CD8-positive, alpha-beta memory T cell (primary cell): Measurements from ENCODE around the gene PRMT7. TPM values are rescaled to one million over a fixed set of nuclear protein-coding genes. Genes with fewer than 3 reads are reported as not detected.

ENCODE experiments used
- CTCF ChIA-PET: fragments of 350-600 bp; sonication (Branson Sonifier 250); formaldehyde crosslinking; loops from one replicate; lab custom pipeline; 2021; ENCODE audit warnings: antibody characterized with exemption; lab: Charles Lee
- POLR2A ChIA-PET: fragments of 350-600 bp; sonication (Branson Sonifier 250); formaldehyde crosslinking; loops from one replicate; lab custom pipeline; 2021; ENCODE audit warnings: antibody characterized with exemption; lab: Charles Lee
- DNase-seq, 5 donors: peaks; one replicate each; pipeline versions ENCODE4 v3.0.0 to v3.0.0-alpha.2; 2020 to 2022; ENCODE audit warnings: mixed read lengths in 1 of 5
- H3K27ac ChIP-seq: one replicate; pipeline ENCODE4 v1.7.0; 2013; ENCODE audit warnings: low read depth, mild to moderate bottlenecking, low read length, moderate library complexity
- H3K27me3 ChIP-seq: 2 replicates; pipeline ENCODE4 v1.7.0; 2013; ENCODE audit warnings: low read length, mild to moderate bottlenecking; ENCODE audit not compliant: insufficient read depth, poor library complexity, severe bottlenecking
- H3K36me3 ChIP-seq: 2 replicates; pipeline ENCODE4 v1.7.0; 2013; ENCODE audit warnings: mild to moderate bottlenecking, low read length, moderate library complexity; ENCODE audit not compliant: insufficient read depth
- H3K4me1 ChIP-seq: 2 replicates; pipeline ENCODE4 v1.7.0; 2013; ENCODE audit warnings: mild to moderate bottlenecking, low read length, moderate library complexity; ENCODE audit not compliant: insufficient read depth
- H3K4me3 ChIP-seq: 2 replicates; pipeline ENCODE4 v1.7.0; 2013; ENCODE audit warnings: mild to moderate bottlenecking, low read length
- H3K9me3 ChIP-seq: 2 replicates; pipeline ENCODE4 v1.7.0; 2013; ENCODE audit warnings: mild to moderate bottlenecking, low read length
- H3K27ac Mint-ChIP-seq, 8 donors: one replicate each; pipeline ENCODE4 v1.8.0; 2020 to 2021; ENCODE audit warnings: mixed read lengths in 8 of 8, mild to moderate bottlenecking in 6 of 8, inconsistent platforms in 3 of 8, moderate library complexity in 3 of 8
- H3K27me3 Mint-ChIP-seq, 2 donors: one replicate each; pipeline ENCODE4 v1.8.0; 2020 to 2021; ENCODE audit warnings: mixed read lengths in 2 of 2, mild to moderate bottlenecking in 1 of 2, moderate library complexity in 1 of 2
- H3K36me3 Mint-ChIP-seq, 3 donors: one replicate each; pipeline ENCODE4 v1.8.0; 2020 to 2021; ENCODE audit warnings: mixed read lengths in 3 of 3, inconsistent platforms in 1 of 3, mild to moderate bottlenecking in 1 of 3
- H3K4me1 Mint-ChIP-seq, 3 donors: one replicate each; pipeline ENCODE4 v1.8.0; 2020 to 2021; ENCODE audit warnings: mixed read lengths in 3 of 3, inconsistent platforms in 1 of 3, mild to moderate bottlenecking in 1 of 3
- H3K4me3 Mint-ChIP-seq, 7 donors: one replicate each; pipeline ENCODE4 v1.8.0; 2020 to 2021; ENCODE audit warnings: mixed read lengths in 7 of 7, mild to moderate bottlenecking in 6 of 7, moderate library complexity in 4 of 7, inconsistent platforms in 2 of 7
- H3K9me3 Mint-ChIP-seq, 5 donors: one replicate each; pipeline ENCODE4 v1.8.0; 2020 to 2022; ENCODE audit warnings: mixed read lengths in 5 of 5, mild to moderate bottlenecking in 3 of 5, moderate library complexity in 2 of 5, inconsistent platforms in 1 of 5
- polyA plus RNA-seq: library from polyadenylated mRNA; unstranded; fragments of 300-500 nt; fragmentation: Illumina TruSeq; gene quantifications from one replicate; pipeline ENCODE4 v1.2.3, GENCODE V29; 2021
- total RNA-seq, 2 experiments: library from RNA; stranded (reverse); gene quantifications; one replicate each; pipeline ENCODE4 v1.2.3, GENCODE V29; 2021

The PRMT7 gene
- total and polyA plus RNA-seq, 3 experiments from 2014 or later = 41.8 to 67.5 (median 61.1) TPM

DNA sequence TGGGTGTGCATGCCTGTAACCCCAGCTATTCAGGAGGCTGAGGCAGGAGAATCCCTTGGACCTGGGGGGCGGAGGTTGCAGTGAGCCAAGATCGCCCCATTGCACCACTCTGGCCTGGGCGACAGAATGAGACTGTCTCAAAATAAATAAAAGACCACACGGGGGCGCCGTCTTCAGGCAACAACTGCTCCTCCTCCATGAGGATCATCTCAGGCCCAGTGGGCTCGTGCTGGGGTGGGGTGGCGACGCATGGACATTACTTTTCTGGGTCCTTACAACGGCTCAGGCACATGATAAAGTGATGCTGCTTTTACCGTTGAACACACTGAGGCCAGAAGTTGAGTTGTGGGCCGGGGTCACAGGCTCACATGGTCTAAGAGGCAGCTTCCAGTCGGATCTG, 56.2 kb downstream of the PRMT7 start:
- peak overlapping the region in 2 of 8 donors; percentile 43 to 45 for H3K27ac Mint-ChIP-seq
- H3K36me3 ChIP-seq = no peaks in the 10 kb centered on the region
- H3K9me3 ChIP-seq = no peaks in the 10 kb centered on the region
- peaks cover 4% of the 10 kb centered on the region for H3K27me3 ChIP-seq
- H3K4me1 Mint-ChIP-seq = peaks cover 38 to 51% (median 41%) of the 10 kb centered on the region in 3 donors
- peak in 3 of 5 donors; percentile 14 to 39 (median 29) for DNase-seq
- H3K4me1 ChIP-seq = peaks cover 39% of the 10 kb centered on the region
- no peaks in the 10 kb centered on the region for H3K9me3 Mint-ChIP-seq
- H3K36me3 Mint-ChIP-seq = no peaks in the 10 kb centered on the region
- H3K27me3 Mint-ChIP-seq = peaks cover 0 to 10% of the 10 kb centered on the region in 2 donors
- POLR2A ChIA-PET = interaction anchor here (0.6 kb wide), 1 partner anchor 51 kb away, joined by 3 read pairs; no protein-coding TSS in a partner anchor
- H3K4me3 Mint-ChIP-seq = peak overlapping the region in 2 of 7 donors; percentile 36 to 37
- no peak overlapping the region for H3K4me3 ChIP-seq
- H3K27ac ChIP-seq = no peak overlapping the region
- CTCF ChIA-PET = interaction anchor here (1.1 to 2.9 kb wide), 2 partner anchors 30 to 103 kb away, joined by 3 to 9 read pairs; partner anchors contain the start of gene SLC7A6

DNA sequence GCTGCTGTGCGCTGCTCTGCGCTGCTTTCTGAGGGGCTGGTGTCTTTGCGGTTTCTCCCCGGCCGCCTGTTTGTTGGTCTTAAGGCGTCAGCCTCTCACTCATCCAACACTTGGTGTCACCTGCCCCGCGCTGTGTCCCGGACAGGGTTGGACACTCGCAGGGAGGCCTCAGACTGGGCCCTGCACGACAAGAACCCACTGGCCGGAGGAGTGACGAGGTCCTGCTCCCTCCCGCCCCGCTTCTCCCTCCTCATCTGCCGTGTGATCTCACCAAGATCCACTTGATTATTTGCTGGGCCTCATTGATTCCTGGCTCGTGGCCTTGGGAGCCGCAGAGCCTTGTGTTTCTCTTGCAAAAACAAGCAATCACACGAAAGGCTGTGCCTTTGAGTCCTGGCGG, 56.6 kb downstream of the PRMT7 start:
- POLR2A ChIA-PET = interaction anchor here (0.6 kb wide), 1 partner anchor 50 kb away, joined by 3 read pairs; no protein-coding TSS in a partner anchor

DNA sequence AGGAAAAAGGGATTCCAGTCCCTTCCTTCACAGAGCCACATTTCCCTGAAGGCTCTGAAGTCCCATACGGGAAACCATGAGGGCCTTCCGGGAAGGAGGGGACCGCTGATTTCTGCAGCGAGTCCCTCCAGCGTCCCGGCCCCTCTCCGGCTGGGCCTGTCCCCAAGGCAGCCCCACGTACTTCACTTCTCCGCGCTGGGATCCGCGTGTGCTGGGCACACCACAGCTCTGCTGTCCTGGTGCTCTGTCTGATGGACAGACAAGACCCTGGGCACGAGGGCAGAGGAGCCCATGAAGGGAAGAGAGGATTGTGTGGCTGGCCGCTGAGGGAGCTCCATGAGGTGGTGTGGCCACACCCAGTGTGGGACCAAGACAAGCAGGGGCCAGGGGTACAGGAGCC, 57.1 kb downstream of the PRMT7 start:
- Histone ChIP-seq H3K27ac (no peak overlapping the region), H3K9me3 (no peaks in the 10 kb centered on the region), H3K27me3 (peaks cover 4% of the 10 kb centered on the region), H3K4me3 (no peak overlapping the region), H3K4me1 (peaks cover 39% of the 10 kb centered on the region), H3K36me3 (no peaks in the 10 kb centered on the region)
- no peak for DNase-seq
- Mint-ChIP-seq H3K4me3 (peak overlapping the region in 1 of 7 donors; percentile 87), H3K27me3 (peaks cover 0 to 10% of the 10 kb centered on the region in 2 donors), H3K36me3 (no peaks in the 10 kb centered on the region), H3K9me3 (no peaks in the 10 kb centered on the region), H3K4me1 (peaks cover 38 to 58% (median 41%) of the 10 kb centered on the region in 3 donors), H3K27ac (no peak overlapping the region)
- ChIA-PET CTCF (interaction anchor here (1.2 to 2.9 kb wide), 3 partner anchors 29 to 105 kb away, joined by 6 to 9 read pairs (median 6); partner anchors contain the start of gene SLC7A6), POLR2A (no interaction called here)

More for the DNA sequence above, 56.6 kb downstream of the PRMT7 start:
- peak overlapping the region in 1 of 8 donors; percentile 43 for H3K27ac Mint-ChIP-seq
- no peaks in the 10 kb centered on the region for H3K9me3 Mint-ChIP-seq
- H3K27ac ChIP-seq = no peak overlapping the region
- peaks cover 4% of the 10 kb centered on the region for H3K27me3 ChIP-seq
- H3K27me3 Mint-ChIP-seq = peaks cover 0 to 10% of the 10 kb centered on the region in 2 donors
- CTCF ChIA-PET = interaction anchor here (1.1 to 2.9 kb wide), 3 partner anchors 29 to 104 kb away, joined by 3 to 9 read pairs (median 6); partner anchors contain the start of gene SLC7A6
- H3K36me3 Mint-ChIP-seq = no peaks in the 10 kb centered on the region
- H3K4me3 ChIP-seq = no peak overlapping the region
- H3K9me3 ChIP-seq = no peaks in the 10 kb centered on the region
- H3K36me3 ChIP-seq = no peaks in the 10 kb centered on the region
- no peak overlapping the region for H3K4me3 Mint-ChIP-seq
- peaks cover 39% of the 10 kb centered on the region for H3K4me1 ChIP-seq
- H3K4me1 Mint-ChIP-seq = peaks cover 38 to 56% (median 41%) of the 10 kb centered on the region in 3 donors
- DNase-seq = no peak

DNA sequence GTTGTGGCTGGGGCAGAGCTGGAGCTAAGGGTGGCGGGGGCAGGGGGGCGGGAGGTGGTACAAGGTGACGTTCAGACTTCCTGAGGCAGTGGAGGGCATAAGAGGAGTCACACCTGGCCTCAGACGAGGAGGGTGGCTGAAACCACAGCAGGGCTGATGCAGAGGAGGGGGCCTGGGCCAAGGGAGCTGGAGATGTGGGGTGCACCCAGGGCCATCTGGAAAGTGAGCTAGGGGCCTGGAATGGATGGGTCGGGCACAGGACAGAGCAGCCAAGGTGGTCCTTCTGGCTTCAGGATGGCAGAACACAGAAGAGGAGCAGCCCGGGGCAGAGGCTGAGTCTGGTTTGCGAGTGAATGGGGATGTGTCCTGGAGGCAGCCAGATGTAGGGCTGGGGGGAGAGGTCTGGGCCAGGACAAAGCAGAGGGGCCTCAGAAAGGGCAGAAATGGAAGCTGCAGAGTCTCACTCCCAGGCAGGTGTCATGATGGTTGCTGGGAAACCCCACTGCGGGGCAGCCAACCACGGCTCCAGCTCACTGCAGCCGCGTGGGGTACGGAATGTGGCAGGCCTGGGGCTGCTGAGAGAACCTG, 57.6 kb downstream of the PRMT7 start:
- Mint-ChIP-seq H3K4me1 (peaks cover 37 to 58% (median 41%) of the 10 kb centered on the region in 3 donors), H3K36me3 (no peaks in the 10 kb centered on the region), H3K27ac (peak overlapping the region in 3 of 8 donors; percentile 6 to 86 (median 52)), H3K27me3 (peaks cover 0 to 10% of the 10 kb centered on the region in 2 donors), H3K4me3 (peak overlapping the region in 6 of 7 donors; percentile 38 to 87 (median 54)), H3K9me3 (no peaks in the 10 kb centered on the region)
- Histone ChIP-seq H3K9me3 (no peaks in the 10 kb centered on the region), H3K27ac (no peak overlapping the region), H3K36me3 (no peaks in the 10 kb centered on the region), H3K27me3 (peaks cover 4% of the 10 kb centered on the region), H3K4me1 (peaks cover 39% of the 10 kb centered on the region), H3K4me3 (no peak overlapping the region)
- POLR2A ChIA-PET = no interaction called here
- CTCF ChIA-PET = interaction anchor here (1.2 to 2.9 kb wide), 4 partner anchors 28 to 141 kb away, joined by 4 to 9 read pairs (median 6); partner anchors contain the start of gene SLC7A6
- DNase-seq = peak in 1 of 5 donors; percentile 36

DNA sequence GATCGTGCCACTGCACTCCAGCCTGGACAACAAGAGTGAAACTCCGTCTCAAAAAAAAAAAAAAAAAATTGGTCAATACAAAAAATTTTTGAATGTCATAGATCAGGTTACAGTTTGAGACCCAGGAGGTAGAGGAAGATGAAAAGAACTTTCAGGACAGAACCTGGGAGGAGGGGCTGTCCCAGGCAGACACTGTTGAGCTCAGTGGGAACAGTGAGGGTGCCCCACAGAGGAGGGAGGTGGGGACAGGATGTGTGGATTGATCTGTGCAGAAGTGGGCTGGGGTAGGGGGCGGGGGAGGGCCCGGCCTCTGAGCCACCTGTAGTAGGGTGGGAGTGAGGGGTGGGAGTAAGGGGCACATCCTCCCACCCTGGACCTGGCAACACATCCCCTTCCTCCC, 58.3 kb downstream of the PRMT7 start:
- H3K4me3 Mint-ChIP-seq = peak overlapping the region in 6 of 7 donors; percentile 34 to 87 (median 50)

DNA sequence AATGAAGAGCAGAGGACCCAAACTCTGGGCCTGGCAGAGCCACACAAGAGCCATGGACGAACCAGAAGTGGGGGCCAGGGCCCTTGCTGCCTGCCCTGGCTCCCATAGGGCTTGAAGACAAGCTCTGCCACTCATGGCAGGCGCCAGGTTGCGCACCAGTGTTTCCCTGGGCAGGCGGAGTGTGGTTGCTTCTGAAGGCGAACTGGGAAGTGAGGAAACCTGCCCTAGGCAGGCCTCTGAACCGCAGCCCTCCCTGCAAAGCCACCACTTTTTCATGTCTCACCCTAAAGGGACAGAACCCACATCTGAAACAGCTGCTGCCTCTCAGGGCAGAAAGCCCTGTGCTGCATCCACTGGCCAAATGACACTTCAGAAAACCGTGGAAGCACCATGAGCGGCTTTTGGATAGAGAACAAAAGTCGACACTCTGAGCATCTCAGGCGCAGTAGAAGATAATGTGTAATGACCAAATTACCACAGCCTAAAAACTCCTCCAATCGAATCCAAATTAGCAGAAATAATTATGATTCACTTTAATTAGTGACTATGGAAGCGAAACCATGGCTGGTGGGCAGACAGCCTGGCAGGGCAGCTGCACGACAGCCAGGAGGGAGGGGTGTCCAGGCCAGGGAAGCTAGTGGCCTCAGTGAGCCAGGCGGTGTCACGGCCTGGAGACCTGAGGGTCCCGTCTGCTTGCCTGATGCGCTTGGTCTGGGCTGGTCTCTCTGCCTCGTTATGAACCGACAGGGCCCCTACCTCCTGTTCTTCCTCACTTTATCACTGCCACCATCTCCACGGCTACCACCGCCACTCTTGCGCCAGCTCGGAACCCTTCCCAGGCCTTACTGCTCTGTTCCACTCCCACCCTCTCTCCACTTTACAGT, 59.1 kb downstream of the PRMT7 start:
- peaks cover 37 to 58% (median 41%) of the 10 kb centered on the region in 3 donors for H3K4me1 Mint-ChIP-seq
- POLR2A ChIA-PET = no interaction called here
- H3K27me3 Mint-ChIP-seq = peaks cover 0 to 10% of the 10 kb centered on the region in 2 donors
- Histone ChIP-seq H3K36me3 (no peaks in the 10 kb centered on the region), H3K4me1 (peaks cover 39% of the 10 kb centered on the region), H3K27ac (no peak overlapping the region), H3K27me3 (peaks cover 4% of the 10 kb centered on the region), H3K4me3 (peak overlapping the region; percentile 17), H3K9me3 (no peaks in the 10 kb centered on the region)
- DNase-seq = peak in 3 of 5 donors; percentile 23 to 51 (median 30)
- CTCF ChIA-PET = interaction anchor here (0.8 to 2.5 kb wide), 8 partner anchors 13 to 140 kb away, joined by 3 to 7 read pairs (median 4); no protein-coding TSS in a partner anchor
- H3K4me3 Mint-ChIP-seq = peak overlapping the region in 6 of 7 donors; percentile 38 to 87 (median 61)
- H3K36me3 Mint-ChIP-seq = no peaks in the 10 kb centered on the region
- no peaks in the 10 kb centered on the region for H3K9me3 Mint-ChIP-seq
- peak overlapping the region; percentile 17 to 86 (median 52) for H3K27ac Mint-ChIP-seq

More for the DNA sequence above, 58.3 kb downstream of the PRMT7 start:
- Mint-ChIP-seq H3K4me1 (peaks cover 37 to 58% (median 41%) of the 10 kb centered on the region in 3 donors), H3K27ac (peak overlapping the region in 3 of 8 donors; percentile 46 to 61 (median 57)), H3K36me3 (no peaks in the 10 kb centered on the region), H3K9me3 (no peaks in the 10 kb centered on the region), H3K27me3 (peaks cover 0 to 10% of the 10 kb centered on the region in 2 donors)
- Histone ChIP-seq H3K4me1 (peaks cover 39% of the 10 kb centered on the region), H3K36me3 (no peaks in the 10 kb centered on the region), H3K9me3 (no peaks in the 10 kb centered on the region), H3K27me3 (peaks cover 4% of the 10 kb centered on the region), H3K27ac (no peak overlapping the region), H3K4me3 (no peak overlapping the region)
- ChIA-PET POLR2A (no interaction called here), CTCF (interaction anchor here (1.2 to 2.1 kb wide), 3 partner anchors 13 to 141 kb away, joined by 4 to 6 read pairs (median 5); no protein-coding TSS in a partner anchor)
- no peak for DNase-seq

DNA sequence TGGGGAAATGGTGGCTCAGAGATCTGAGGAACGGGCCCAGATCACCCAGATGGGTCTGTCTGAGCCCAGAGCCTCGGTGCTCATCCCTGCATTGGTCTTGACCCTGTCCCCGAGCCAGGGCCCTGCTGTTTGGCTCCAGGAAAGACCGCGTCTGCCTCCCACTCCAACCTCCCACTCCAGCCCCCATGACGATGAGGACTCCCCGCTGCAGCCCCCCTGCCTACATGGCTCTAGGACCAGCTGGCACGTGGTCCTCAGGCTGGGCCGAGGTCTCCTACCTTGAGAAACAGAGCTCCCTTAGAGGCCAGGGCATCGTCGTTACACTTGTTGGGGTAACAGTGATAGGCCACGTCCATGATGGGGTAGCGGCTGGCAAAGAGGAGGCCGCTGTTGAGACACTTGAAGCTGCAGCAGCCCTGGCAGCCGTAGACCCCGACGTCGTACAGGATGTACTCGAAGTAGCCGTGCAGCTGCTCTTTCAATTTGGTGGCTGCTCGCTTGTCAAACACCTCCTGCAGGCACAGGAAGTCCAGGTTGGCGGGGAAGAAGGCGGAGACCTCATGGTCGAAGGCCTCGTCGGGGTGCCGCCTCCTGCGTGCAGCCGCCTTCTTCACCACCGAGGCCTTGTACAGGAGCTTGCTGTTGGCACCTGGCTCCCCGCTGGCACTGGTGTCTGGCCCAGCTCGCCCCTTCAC, 59.9 kb downstream of the PRMT7 start:
- H3K27ac Mint-ChIP-seq = peak overlapping the region in 7 of 8 donors; percentile 26 to 86 (median 47)
- POLR2A ChIA-PET = interaction anchor here (1.1 kb wide), 1 partner anchor 9 kb away, joined by 3 read pairs; no protein-coding TSS in a partner anchor

More for the DNA sequence above, 59.9 kb downstream of the PRMT7 start:
- peaks cover 0 to 7% of the 10 kb centered on the region in 2 donors for H3K27me3 Mint-ChIP-seq
- Histone ChIP-seq H3K27ac (no peak overlapping the region), H3K36me3 (no peaks in the 10 kb centered on the region), H3K9me3 (no peaks in the 10 kb centered on the region), H3K4me1 (peaks cover 39% of the 10 kb centered on the region), H3K27me3 (peaks cover 4% of the 10 kb centered on the region), H3K4me3 (no peak overlapping the region)
- H3K4me1 Mint-ChIP-seq = peaks cover 37 to 58% (median 41%) of the 10 kb centered on the region in 3 donors
- peak; percentile 18 to 72 (median 55) for DNase-seq
- CTCF ChIA-PET = interaction anchor here (0.8 to 2.5 kb wide), 8 partner anchors 14 to 150 kb away, joined by 3 to 10 read pairs (median 5); no protein-coding TSS in a partner anchor
- no peaks in the 10 kb centered on the region for H3K36me3 Mint-ChIP-seq
- no peaks in the 10 kb centered on the region for H3K9me3 Mint-ChIP-seq
- H3K4me3 Mint-ChIP-seq = peak overlapping the region in 6 of 7 donors; percentile 38 to 87 (median 61)
